Stomach (tissue), 4 donors: ENCODE results near the gene MYBPH.

ENCODE experiments used
- CTCF ChIP-seq, 7 experiments: fragments of 450-650 bp in 4 of 7; fragments of 200-600 bp in 3 of 7; sonication (generic) in 3 of 7; IDR thresholded peaks; one replicate each; pipeline ENCODE4 v1.5.1; 2016 to 2019; ENCODE audit warnings: antibody characterized with exemption in 7 of 7, control low read depth in 2 of 7, mild to moderate bottlenecking in 1 of 7
- POLR2A ChIP-seq, 4 donors: fragments of 450-650 bp; IDR thresholded peaks; one replicate each; pipeline ENCODE4 v1.6.1; 2016; ENCODE audit warnings: antibody characterized with exemption in 4 of 4, control low read depth in 2 of 4, mild to moderate bottlenecking in 1 of 4, moderate library complexity in 1 of 4
- POLR2AphosphoS5 ChIP-seq, 3 donors: sonication (generic); formaldehyde crosslinking; IDR thresholded peaks; one replicate each; pipeline ENCODE4 v1.6.1; 2016; ENCODE audit warnings: antibody characterized with exemption in 3 of 3

- TF ChIP-seq CTCF (IDR thresholded peaks at IDR 0.05), result no peak
- TF ChIP-seq POLR2A (IDR thresholded peaks at IDR 0.05), result no peak
- TF ChIP-seq POLR2AphosphoS5 (IDR thresholded peaks at IDR 0.05), result no peak
Observed at GRCh38 chr1:203188686-203189232, 13.1 kb upstream of the MYBPH start.
